HG03432 (cell line): ENCODE measurements around the gene ABHD16A.

Experiments used
- ATAC-seq: cut with Tn5 transposase; IDR thresholded peaks from one replicate; pipeline ENCODE4 v1.9.1; 2021; ENCODE audit warnings: mild to moderate bottlenecking, moderate library complexity; ENCODE audit not compliant: unreplicated experiment

The ABHD16A gene

GRCh38 chr6:31702819-31703716 is at the start of gene ABHD16A:
ABHD16A (minus strand) TSS chr6:31703324; CDS start chr6:31703281, 43 bp downstream.
- peak; percentile 88 for ATAC-seq

GRCh38 chr6:31752739-31753319 is 49.7 kb upstream of the ABHD16A start:
- ATAC-seq = no peak

GRCh38 chr6:31750411-31751022 is 47.4 kb upstream of the ABHD16A start:
- ATAC-seq = no peak

- ATAC-seq = no peak
Observed at GRCh38 chr6:31749301-31750036, 46.3 kb upstream of the ABHD16A start.

GRCh38 chr6:31744422-31744821 is 41.3 kb upstream of the ABHD16A start:
- no peak for ATAC-seq

GRCh38 chr6:31742894-31743293 is 39.8 kb upstream of the ABHD16A start:
- no peak for ATAC-seq

GRCh38 chr6:31741815-31742214 is 38.7 kb upstream of the ABHD16A start:
- no peak for ATAC-seq

GRCh38 chr6:31740397-31741223 is 37.5 kb upstream of the ABHD16A start:
- ATAC-seq = no peak

GRCh38 chr6:31739639-31740396 is 36.7 kb upstream of the ABHD16A start, which contains the start of gene MSH5:
MSH5 (plus strand) TSS chr6:31740005; CDS start chr6:31740467, 462 bp downstream.
- ATAC-seq = peak; percentile 67

GRCh38 chr6:31737991-31738979 is 35.2 kb upstream of the ABHD16A start:
- no peak for ATAC-seq

- ATAC-seq = no peak
Observed at GRCh38 chr6:31737315-31737990, 34.3 kb upstream of the ABHD16A start.

- no peak for ATAC-seq
Observed at GRCh38 chr6:31736768-31737314, 33.7 kb upstream of the ABHD16A start.

GRCh38 chr6:31736021-31736767 is 33.1 kb upstream of the ABHD16A start, which contains the start of gene CLIC1:
CLIC1 (minus strand) TSS chr6:31736530; CDS start chr6:31736300, 230 bp downstream.
- ATAC-seq = peak; percentile 25

GRCh38 chr6:31734821-31735406 is 31.8 kb upstream of the ABHD16A start:
- ATAC-seq = no peak

GRCh38 chr6:31734247-31734820 is 31.2 kb upstream of the ABHD16A start:
- no peak for ATAC-seq

- no peak for ATAC-seq
Observed at GRCh38 chr6:31733734-31734133, 30.6 kb upstream of the ABHD16A start.
